ENCODE data around the gene BAIAP3.

- no peak for TF ChIP-seq EP300 (conservative IDR thresholded peaks at IDR 0.05; ENCODE audit: poor library complexity, severe bottlenecking)
- TF ChIP-seq CTCF (IDR thresholded peaks at IDR 0.05; ENCODE audit: poor library complexity, severe bottlenecking), result no peak
- TF ChIP-seq TAF1 (IDR thresholded peaks at IDR 0.05; ENCODE audit: low read depth), result no peak
- TF ChIP-seq, protein P1, sequence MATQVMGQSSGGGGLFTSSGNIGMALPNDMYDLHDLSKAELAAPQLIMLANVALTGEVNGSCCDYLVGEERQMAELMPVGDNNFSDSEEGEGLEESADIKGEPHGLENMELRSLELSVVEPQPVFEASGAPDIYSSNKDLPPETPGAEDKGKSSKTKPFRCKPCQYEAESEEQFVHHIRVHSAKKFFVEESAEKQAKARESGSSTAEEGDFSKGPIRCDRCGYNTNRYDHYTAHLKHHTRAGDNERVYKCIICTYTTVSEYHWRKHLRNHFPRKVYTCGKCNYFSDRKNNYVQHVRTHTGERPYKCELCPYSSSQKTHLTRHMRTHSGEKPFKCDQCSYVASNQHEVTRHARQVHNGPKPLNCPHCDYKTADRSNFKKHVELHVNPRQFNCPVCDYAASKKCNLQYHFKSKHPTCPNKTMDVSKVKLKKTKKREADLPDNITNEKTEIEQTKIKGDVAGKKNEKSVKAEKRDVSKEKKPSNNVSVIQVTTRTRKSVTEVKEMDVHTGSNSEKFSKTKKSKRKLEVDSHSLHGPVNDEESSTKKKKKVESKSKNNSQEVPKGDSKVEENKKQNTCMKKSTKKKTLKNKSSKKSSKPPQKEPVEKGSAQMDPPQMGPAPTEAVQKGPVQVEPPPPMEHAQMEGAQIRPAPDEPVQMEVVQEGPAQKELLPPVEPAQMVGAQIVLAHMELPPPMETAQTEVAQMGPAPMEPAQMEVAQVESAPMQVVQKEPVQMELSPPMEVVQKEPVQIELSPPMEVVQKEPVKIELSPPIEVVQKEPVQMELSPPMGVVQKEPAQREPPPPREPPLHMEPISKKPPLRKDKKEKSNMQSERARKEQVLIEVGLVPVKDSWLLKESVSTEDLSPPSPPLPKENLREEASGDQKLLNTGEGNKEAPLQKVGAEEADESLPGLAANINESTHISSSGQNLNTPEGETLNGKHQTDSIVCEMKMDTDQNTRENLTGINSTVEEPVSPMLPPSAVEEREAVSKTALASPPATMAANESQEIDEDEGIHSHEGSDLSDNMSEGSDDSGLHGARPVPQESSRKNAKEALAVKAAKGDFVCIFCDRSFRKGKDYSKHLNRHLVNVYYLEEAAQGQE (IDR thresholded peaks at IDR 0.05; ENCODE audit: borderline replicate concordance), result no peak
- no peak for TF ChIP-seq MXI1 (conservative IDR thresholded peaks at IDR 0.05; ENCODE audit: poor library complexity, severe bottlenecking)
- no peak for TF ChIP-seq SMC3 (conservative IDR thresholded peaks at IDR 0.05; ENCODE audit: poor library complexity)
- TF ChIP-seq EZH2 (IDR thresholded peaks at IDR 0.05; ENCODE audit: borderline replicate concordance, insufficient read depth, low read length, poor library complexity, severe bottlenecking), result no peak
- no peak for TF ChIP-seq POLR2AphosphoS5 (IDR thresholded peaks at IDR 0.05)
Observed at GRCh38 chr16:1283996-1284616, 49.3 kb upstream of the BAIAP3 start.

Measured in neural cell (in vitro differentiated cells).